Stimulated activated CD8-positive, alpha-beta memory T cell treated with anti-CD3 and anti-CD28 coated beads, Interleukin-15, amount 100 ng/mL, for 1 hour (primary cell): ENCODE data around the gene ACOT7.

Experiments
- DNase-seq: peaks from one replicate; pipeline ENCODE4 v3.0.0-alpha.2; 2020; ENCODE audit warnings: low read depth

Gene ACOT7

GRCh38 chr1:6249739-6250689 is 143.6 kb downstream of the ACOT7 start:
- DNase-seq, result no peak

GRCh38 chr1:6248932-6249738 is 144.4 kb downstream of the ACOT7 start:
- DNase-seq, result no peak

GRCh38 chr1:6248161-6248776 is 145.3 kb downstream of the ACOT7 start:
- no peak for DNase-seq

GRCh38 chr1:6247651-6248050 is 145.9 kb downstream of the ACOT7 start:
- no peak for DNase-seq

- DNase-seq, result peak; percentile 72
These were observed 146.8 kb downstream of the ACOT7 start for GRCh38 chr1:6246497-6247467.

GRCh38 chr1:6245869-6246496 is 147.6 kb downstream of the ACOT7 start:
- no peak for DNase-seq

GRCh38 chr1:6245086-6245868 is 148.3 kb downstream of the ACOT7 start:
- DNase-seq, result peak; percentile 60

- DNase-seq, result no peak
These were observed 149.0 kb downstream of the ACOT7 start for GRCh38 chr1:6244401-6245049.

- no peak for DNase-seq
These were observed 149.6 kb downstream of the ACOT7 start, which contains the start of gene HES3 for GRCh38 chr1:6243993-6244392. Gene HES3 (plus strand): TSS chr1:6244179. CDS start chr1:6244366, 187 bp downstream.

GRCh38 chr1:6243053-6243834 is 150.3 kb downstream of the ACOT7 start:
- DNase-seq, result no peak

GRCh38 chr1:6241887-6242740 is 151.5 kb downstream of the ACOT7 start:
- DNase-seq, result no peak

- DNase-seq, result no peak
These were observed 152.3 kb downstream of the ACOT7 start for GRCh38 chr1:6241107-6241886.

- DNase-seq, result no peak
These were observed 153.4 kb downstream of the ACOT7 start for GRCh38 chr1:6239950-6240768.

- DNase-seq, result no peak
These were observed 154.3 kb downstream of the ACOT7 start for GRCh38 chr1:6239213-6239752.

GRCh38 chr1:6237093-6237492 is 156.5 kb downstream of the ACOT7 start:
- DNase-seq, result no peak

- no peak for DNase-seq
These were observed 158.3 kb downstream of the ACOT7 start for GRCh38 chr1:6235296-6235677.
